Thyroid gland (tissue), 4 donors: ENCODE results near the gene GPR107.

Source experiments
- POLR2A ChIP-seq, 2 donors: fragments of 450-650 bp; IDR thresholded peaks; one replicate each; pipeline ENCODE4 v1.6.1; 2017; ENCODE audit warnings: antibody characterized with exemption in 2 of 2, mild to moderate bottlenecking in 2 of 2, moderate library complexity in 1 of 2
- TF ChIP-seq, protein P1 (sequence below), 6 experiments: fragments of 200-600 bp in 3 of 6; fragments of 450-650 bp in 3 of 6; sonication (generic) in 3 of 6; IDR thresholded peaks; one replicate each; pipeline ENCODE4 v1.5.1; 2016 to 2019; ENCODE audit warnings: antibody characterized with exemption in 6 of 6, mild to moderate bottlenecking in 2 of 6, inconsistent platforms in 1 of 6, moderate library complexity in 1 of 6

DNA sequence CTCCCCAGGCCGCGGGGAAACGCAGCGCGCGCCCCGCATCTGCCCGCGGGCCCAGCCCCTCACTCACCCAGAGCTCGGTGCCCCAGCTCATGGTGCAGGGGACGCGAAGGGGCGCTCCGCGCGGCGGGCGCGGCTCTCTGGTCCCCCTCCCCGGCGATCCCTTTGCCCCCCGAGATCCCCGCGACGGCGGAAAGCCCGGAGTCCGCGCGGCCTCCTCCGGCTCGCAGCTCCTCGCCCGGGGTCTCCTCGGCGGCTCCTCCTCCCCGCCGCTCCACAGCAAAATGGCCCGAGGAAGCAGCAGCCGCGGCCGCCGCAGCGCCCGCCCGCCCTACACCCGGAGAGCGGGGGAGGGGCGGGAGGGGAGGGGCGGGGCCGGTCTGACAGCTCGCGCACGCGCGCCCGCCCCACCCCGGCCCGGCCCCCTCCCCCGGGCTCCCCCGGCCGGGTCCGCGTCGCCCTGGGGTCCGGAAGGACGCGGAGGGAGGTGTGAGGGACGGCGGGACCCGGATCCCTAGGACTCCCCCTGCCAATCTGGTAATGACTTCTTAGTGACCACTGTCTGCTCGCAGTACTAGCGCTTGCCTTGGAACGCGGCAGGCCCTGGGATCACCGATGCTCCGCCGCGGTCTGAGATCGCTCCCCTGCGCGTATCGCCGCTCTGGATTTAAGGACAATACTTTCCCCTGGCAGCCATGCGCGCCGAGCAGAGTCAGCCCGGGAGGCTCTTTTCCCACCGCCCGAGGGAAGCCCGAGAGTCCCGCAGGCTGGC, 10.6 kb upstream of the GPR107 start, which contains the start of gene FNBP1:
- TF ChIP-seq, protein P1, sequence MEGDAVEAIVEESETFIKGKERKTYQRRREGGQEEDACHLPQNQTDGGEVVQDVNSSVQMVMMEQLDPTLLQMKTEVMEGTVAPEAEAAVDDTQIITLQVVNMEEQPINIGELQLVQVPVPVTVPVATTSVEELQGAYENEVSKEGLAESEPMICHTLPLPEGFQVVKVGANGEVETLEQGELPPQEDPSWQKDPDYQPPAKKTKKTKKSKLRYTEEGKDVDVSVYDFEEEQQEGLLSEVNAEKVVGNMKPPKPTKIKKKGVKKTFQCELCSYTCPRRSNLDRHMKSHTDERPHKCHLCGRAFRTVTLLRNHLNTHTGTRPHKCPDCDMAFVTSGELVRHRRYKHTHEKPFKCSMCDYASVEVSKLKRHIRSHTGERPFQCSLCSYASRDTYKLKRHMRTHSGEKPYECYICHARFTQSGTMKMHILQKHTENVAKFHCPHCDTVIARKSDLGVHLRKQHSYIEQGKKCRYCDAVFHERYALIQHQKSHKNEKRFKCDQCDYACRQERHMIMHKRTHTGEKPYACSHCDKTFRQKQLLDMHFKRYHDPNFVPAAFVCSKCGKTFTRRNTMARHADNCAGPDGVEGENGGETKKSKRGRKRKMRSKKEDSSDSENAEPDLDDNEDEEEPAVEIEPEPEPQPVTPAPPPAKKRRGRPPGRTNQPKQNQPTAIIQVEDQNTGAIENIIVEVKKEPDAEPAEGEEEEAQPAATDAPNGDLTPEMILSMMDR (IDR thresholded peaks at IDR 0.05): no peak
- peak; percentile 81 to 93 for TF ChIP-seq POLR2A (IDR thresholded peaks at IDR 0.05)
